SK-N-SH (cell line): ENCODE results near the gene RAB20. TPM values are rescaled to one million over a fixed set of nuclear protein-coding genes. Genes with fewer than 3 reads are reported as not detected.

Experiments
- CTCF ChIA-PET: fragments of 300-600, 350-600 bp; formaldehyde crosslinking; extraction: SDS; loops from one replicate; lab custom pipeline; 2021; lab: Yijun Ruan, JAX
- POLR2A ChIA-PET: fragments of 350-600 bp; sonication (Branson Sonifier 250); formaldehyde crosslinking; extraction: SDS; loops from one replicate; lab custom pipeline; 2020; ENCODE audit warnings: antibody characterized with exemption, inconsistent platforms; lab: Yijun Ruan, JAX
- DNase-seq: peaks from one replicate; pipeline ENCODE4 v3.0.0; 2012
- H2AFZ ChIP-seq: fragments of 200-600 bp; sonication (generic); 2 replicates; pipeline ENCODE4 v1.8.1; 2016; ENCODE audit warnings: antibody characterized with exemption, mild to moderate bottlenecking, low read depth
- H3F3A ChIP-seq: fragments of 200-600 bp; sonication (generic); replicated peaks from 2 replicates; pipeline ENCODE3; 2016; ENCODE audit warnings: antibody characterized with exemption, mild to moderate bottlenecking; ENCODE audit not compliant: insufficient read depth
- H3K27ac ChIP-seq, 2 experiments: fragments of 200-500 bp in 1 of 2; fragments of 200-600 bp in 1 of 2; sonication (Bioruptor generic) in 1 of 2; sonication (generic), shearing (Covaris generic) in 1 of 2; 2 replicates each; pipeline versions ENCODE4 v1.5.1 to v1.6.1; 2014 to 2016; ENCODE audit warnings: low read depth in 2 of 2, inconsistent platforms in 1 of 2, low read length in 1 of 2, mild to moderate bottlenecking in 1 of 2, mixed read lengths in 1 of 2
- H3K27me3 ChIP-seq: fragments of 200-600 bp; sonication (generic), shearing (Covaris generic); 2 replicates; pipeline ENCODE4 v1.6.1; 2016; ENCODE audit warnings: mixed run types; ENCODE audit not compliant: insufficient read depth
- H3K36me3 ChIP-seq, 2 experiments: fragments of 200-500 bp in 1 of 2; fragments of 200-600 bp in 1 of 2; sonication (Bioruptor generic) in 1 of 2; sonication (generic) in 1 of 2; replicated peaks in 1 of 2; 2 replicates each; pipeline versions ENCODE3 to v1.5.1; 2014 to 2016; ENCODE audit warnings: low read length in 1 of 2, mild to moderate bottlenecking in 1 of 2; ENCODE audit not compliant: insufficient read depth in 2 of 2, control insufficient read depth in 1 of 2
- H3K4me1 ChIP-seq, 2 experiments: fragments of 200-500 bp in 1 of 2; fragments of 200-600 bp in 1 of 2; sonication (Bioruptor generic) in 1 of 2; sonication (generic), shearing (Covaris generic) in 1 of 2; 2 replicates each; pipeline versions ENCODE4 v1.5.1 to v1.6.1; 2014 to 2016; ENCODE audit warnings: low read depth in 1 of 2, low read length in 1 of 2, mixed run types in 1 of 2; ENCODE audit not compliant: insufficient read depth in 2 of 2, control insufficient read depth in 1 of 2
- H3K4me2 ChIP-seq: fragments of 200-600 bp; sonication (generic), shearing (Covaris generic); 2 replicates; pipeline ENCODE4 v1.6.1; 2017; ENCODE audit warnings: mixed run types
- H3K4me3 ChIP-seq, 2 experiments: fragments of 200-500 bp in 1 of 2; fragments of 200-600 bp in 1 of 2; sonication (Bioruptor generic) in 1 of 2; sonication (generic), shearing (Covaris generic) in 1 of 2; 2 replicates each; pipeline versions ENCODE4 v1.5.1 to v1.8.1; 2014 to 2016; ENCODE audit warnings: low read depth in 2 of 2, inconsistent platforms in 1 of 2, low read length in 1 of 2, mild to moderate bottlenecking in 1 of 2, mixed read lengths in 1 of 2, moderate library complexity in 1 of 2
- H3K79me2 ChIP-seq: fragments of 200-600 bp; sonication (generic); 2 replicates; pipeline ENCODE4 v1.8.1; 2017; ENCODE audit warnings: mild to moderate bottlenecking; ENCODE audit not compliant: insufficient read depth
- H3K9ac ChIP-seq: fragments of 200-600 bp; sonication (generic); 2 replicates; pipeline ENCODE4 v1.6.1; 2017; ENCODE audit warnings: mixed run types
- H3K9me2 ChIP-seq: fragments of 200-600 bp; sonication (generic); 2 replicates; pipeline ENCODE4 v1.6.1; 2017; ENCODE audit warnings: mixed run types
- H3K9me3 ChIP-seq: fragments of 200-600 bp; sonication (generic); 2 replicates; pipeline ENCODE4 v1.6.1; 2017; ENCODE audit warnings: mixed run types, mild to moderate bottlenecking, moderate library complexity
- H4K20me1 ChIP-seq: fragments of 200-600 bp; sonication (generic); 2 replicates; pipeline ENCODE4 v1.6.1; 2017; ENCODE audit warnings: mild to moderate bottlenecking, mixed run types; ENCODE audit not compliant: insufficient read depth
- CHD2 ChIP-seq: fragments of 150-350 bp; IDR thresholded peaks from 2 replicates; pipeline ENCODE4 v1.6.1; 2018; ENCODE audit warnings: low read length; ENCODE audit not compliant: partially characterized antibody
- CTCF ChIP-seq: fragments of 200-600 bp; sonication (generic); IDR thresholded peaks from 2 replicates; pipeline ENCODE4 v1.6.1; 2017; ENCODE audit warnings: antibody characterized with exemption, mild to moderate bottlenecking, moderate library complexity
- ELF1 ChIP-seq: IDR thresholded peaks from 2 replicates; pipeline ENCODE4 v1.4.0; 2012
- EP300 ChIP-seq, 2 experiments: IDR thresholded peaks; 2 replicates each; pipeline versions ENCODE4 v1.4.0 to v1.6.1; 2012; ENCODE audit warnings: borderline replicate concordance in 1 of 2, low read depth in 1 of 2, low read length in 1 of 2
- EZH2phosphoT487 ChIP-seq: fragments of 200-600 bp; sonication (generic); IDR thresholded peaks from 2 replicates; pipeline ENCODE4 v1.6.1; 2017; ENCODE audit warnings: low read depth, mixed run types, mild to moderate bottlenecking, antibody characterized with exemption, moderate library complexity, borderline replicate concordance
- FOSL2 ChIP-seq: IDR thresholded peaks from 2 replicates; pipeline ENCODE4 v1.4.0; 2012; ENCODE audit warnings: low read depth, mild to moderate bottlenecking, moderate library complexity, borderline replicate concordance
- JUND ChIP-seq: IDR thresholded peaks from 2 replicates; pipeline ENCODE4 v1.4.0; 2012
- MEF2A ChIP-seq: IDR thresholded peaks from 2 replicates; pipeline ENCODE4 v1.4.0; 2012; ENCODE audit warnings: low read depth, borderline replicate concordance
- MXI1 ChIP-seq: IDR thresholded peaks from 2 replicates; pipeline ENCODE4 v1.6.1; 2012; ENCODE audit warnings: mild to moderate bottlenecking, low read depth, low read length, improper control_type of control experiment
- NFIC ChIP-seq: IDR thresholded peaks from 2 replicates; pipeline ENCODE4 v1.4.0; 2012; ENCODE audit warnings: borderline replicate concordance
- NRF1 ChIP-seq: IDR thresholded peaks from 2 replicates; pipeline ENCODE4 v1.6.1; 2012; ENCODE audit warnings: low read depth, mild to moderate bottlenecking, low read length
- POLR2AphosphoS5 ChIP-seq: IDR thresholded peaks from 2 replicates; pipeline ENCODE4 v1.6.1; 2012; ENCODE audit warnings: low read depth, low read length
- RAD21 ChIP-seq: IDR thresholded peaks from 2 replicates; pipeline ENCODE4 v1.6.1; 2012; ENCODE audit warnings: mild to moderate bottlenecking, low read length
- RCOR1 ChIP-seq: fragments of 150-350 bp; IDR thresholded peaks from 2 replicates; pipeline ENCODE4 v1.6.1; 2017; ENCODE audit warnings: antibody characterized with exemption, low read length
- RXRA ChIP-seq: IDR thresholded peaks from 2 replicates; pipeline ENCODE4 v1.4.0; 2012; ENCODE audit warnings: low read depth, mild to moderate bottlenecking, borderline replicate concordance
- SIN3A ChIP-seq: IDR thresholded peaks from 2 replicates; pipeline ENCODE4 v1.6.1; 2012; ENCODE audit warnings: low read depth, mild to moderate bottlenecking, low read length, moderate library complexity, borderline replicate concordance
- TAF1 ChIP-seq: IDR thresholded peaks from 2 replicates; pipeline ENCODE4 v1.6.1; 2012; ENCODE audit warnings: low read depth, mild to moderate bottlenecking, low read length, moderate library complexity, borderline replicate concordance
- TCF12 ChIP-seq: IDR thresholded peaks from 2 replicates; pipeline ENCODE4 v1.4.0; 2012
- USF2 ChIP-seq: fragments of 150-350 bp; IDR thresholded peaks from 2 replicates; pipeline ENCODE4 v1.6.1; 2017; ENCODE audit warnings: antibody characterized with exemption, low read length, low read depth, borderline replicate concordance
- YY1 ChIP-seq: IDR thresholded peaks from 2 replicates; pipeline ENCODE4 v1.4.0; 2012; ENCODE audit warnings: low read depth, mild to moderate bottlenecking
- WGBS: methylation state at CpG from one replicate; pipeline ENCODE4 v1.1.6; 2017; ENCODE audit warnings: low lambda C conversion rate; 5-methylcytosine and 5-hydroxymethylcytosine counted together
- polyA plus RNA-seq, 3 experiments: library from polyadenylated mRNA; depleted of rRNA; stranded (reverse); fragments of >200 nt; gene quantifications; 2 replicates each; pipeline ENCODE4 v1.2.3, GENCODE V29; 2012
- TF ChIP-seq, protein P1 (sequence below): IDR thresholded peaks from 2 replicates; pipeline ENCODE4; 2012

Gene RAB20
- polyA plus RNA-seq, 1 of the 3 experiments (the other 2 are of a cell fraction), result 5.2 TPM

- 88% methylated on average over 13 of the region's 13 CpGs for WGBS
- no peak overlapping the region for H3K27ac ChIP-seq
- ChIA-PET POLR2A (no interaction called here), CTCF (interaction anchor here (1.3 kb wide), 1 partner anchor 28 kb away, joined by 8 read pairs; no protein-coding TSS in a partner anchor)
- H3K9me2 ChIP-seq, result no peaks in the 10 kb centered on the region
- H3K79me2 ChIP-seq, result no peaks in the 10 kb centered on the region
- H3K4me3 ChIP-seq, result no peak overlapping the region
- no peak overlapping the region for H3K4me2 ChIP-seq
- H3K27me3 ChIP-seq, result no peaks in the 10 kb centered on the region
- no peaks in the 10 kb centered on the region for H3F3A ChIP-seq
- no peaks in the 10 kb centered on the region for H3K9me3 ChIP-seq
- TF ChIP-seq USF2 (no peak), JUND (no peak), NRF1 (no peak), CHD2 (no peak), SIN3A (no peak), ELF1 (no peak), EP300 (IDR thresholded peaks at IDR 0.05; ENCODE audit: borderline replicate concordance in 1 of 2, low read depth in 1 of 2, low read length in 1 of 2) (no peak), CTCF (no peak), YY1 (no peak), RXRA (no peak)
- TF ChIP-seq, protein P1, sequence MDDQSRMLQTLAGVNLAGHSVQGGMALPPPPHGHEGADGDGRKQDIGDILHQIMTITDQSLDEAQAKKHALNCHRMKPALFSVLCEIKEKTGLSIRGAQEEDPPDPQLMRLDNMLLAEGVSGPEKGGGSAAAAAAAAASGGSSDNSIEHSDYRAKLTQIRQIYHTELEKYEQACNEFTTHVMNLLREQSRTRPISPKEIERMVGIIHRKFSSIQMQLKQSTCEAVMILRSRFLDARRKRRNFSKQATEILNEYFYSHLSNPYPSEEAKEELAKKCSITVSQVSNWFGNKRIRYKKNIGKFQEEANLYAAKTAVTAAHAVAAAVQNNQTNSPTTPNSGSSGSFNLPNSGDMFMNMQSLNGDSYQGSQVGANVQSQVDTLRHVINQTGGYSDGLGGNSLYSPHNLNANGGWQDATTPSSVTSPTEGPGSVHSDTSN, result no peak
- H4K20me1 ChIP-seq, result no peaks in the 10 kb centered on the region
- DNase-seq, result no peak
- H3K9ac ChIP-seq, result no peak overlapping the region
- H3K4me1 ChIP-seq, result no peaks in the 10 kb centered on the region; a peak in 1 of 4 replicates
- peaks cover 14 to 22% of the 10 kb centered on the region in 2 experiments for H3K36me3 ChIP-seq
- H2AFZ ChIP-seq, result no peak overlapping the region
Measured at GRCh38 chr13:110483386-110483968, 78.0 kb downstream of the RAB20 start.

GRCh38 chr13:110480161-110480560 is 81.4 kb downstream of the RAB20 start:
- Histone ChIP-seq H3F3A (no peaks in the 10 kb centered on the region), H3K27me3 (no peaks in the 10 kb centered on the region), H4K20me1 (no peaks in the 10 kb centered on the region), H3K36me3 (peaks cover 18 to 32% of the 10 kb centered on the region in 2 experiments), H3K79me2 (no peaks in the 10 kb centered on the region), H3K27ac (no peak overlapping the region), H3K4me2 (no peak overlapping the region), H3K9ac (no peak overlapping the region), H3K9me2 (no peaks in the 10 kb centered on the region), H3K4me1 (peaks cover 0 to 12% of the 10 kb centered on the region in 2 experiments; a peak in 1 of 4 replicates), H3K9me3 (no peaks in the 10 kb centered on the region), H3K4me3 (no peak overlapping the region), H2AFZ (no peak overlapping the region)
- no peak for DNase-seq
- 100% methylated on average over 3 of the region's 5 CpGs for WGBS
- POLR2A ChIA-PET, result no interaction called here
- CTCF ChIA-PET, result interaction anchor here (0.7 to 1.2 kb wide), 2 partner anchors 16 to 152 kb away, joined by 3 read pairs; no protein-coding TSS in a partner anchor
- TF ChIP-seq, protein P1, result no peak
- TF ChIP-seq EZH2phosphoT487, result no peak
- TF ChIP-seq MXI1, result no peak
- TF ChIP-seq SIN3A, result no peak
- TF ChIP-seq FOSL2, result no peak
- TF ChIP-seq NFIC, result no peak
- TF ChIP-seq MEF2A, result no peak
- no peak for TF ChIP-seq EP300 (IDR thresholded peaks at IDR 0.05; ENCODE audit: borderline replicate concordance in 1 of 2, low read depth in 1 of 2, low read length in 1 of 2)
- TF ChIP-seq CHD2, result no peak
- TF ChIP-seq RAD21, result no peak
- TF ChIP-seq RXRA, result no peak
- TF ChIP-seq JUND, result no peak
- TF ChIP-seq POLR2AphosphoS5, result no peak
- no peak for TF ChIP-seq TCF12
- no peak for TF ChIP-seq RCOR1
- TF ChIP-seq TAF1, result no peak
- no peak for TF ChIP-seq YY1
